Keratinocyte (primary cell): ENCODE measurements around the gene ECHDC3. TPM values are rescaled to one million over a fixed set of nuclear protein-coding genes. Genes with fewer than 3 reads are reported as not detected.

Experiments used
- DNase-seq: peaks from one replicate; pipeline ENCODE4 v3.0.0-alpha.2; 2011; ENCODE audit warnings: low read depth, missing footprints, low spot score
- FAIRE-seq: peaks from 2 replicates; lab custom pipeline; 2011; peaks lifted over from hg19 to GRCh38; lab: Jason Lieb, UNC
- H2AFZ ChIP-seq: 2 replicates; pipeline ENCODE4 v1.6.0; 2012; ENCODE audit warnings: low read length, control low read depth, inconsistent platforms; ENCODE audit not compliant: control insufficient read depth
- H3K27ac ChIP-seq: 2 replicates; pipeline ENCODE4 v1.5.1; 2011; ENCODE audit warnings: low read length; ENCODE audit not compliant: control insufficient read depth, insufficient read depth
- H3K27me3 ChIP-seq: 3 replicates; pipeline ENCODE4 v1.6.0; 2011; ENCODE audit warnings: low read length; ENCODE audit not compliant: control insufficient read depth, insufficient read depth; ENCODE audit errors: extremely low read depth
- H3K36me3 ChIP-seq, 2 experiments: 2 replicates in 1 of 2; 3 replicates in 1 of 2; pipeline ENCODE4 v1.5.1; 2011; ENCODE audit warnings: low read length in 2 of 2, mild to moderate bottlenecking in 1 of 2; ENCODE audit not compliant: control insufficient read depth in 2 of 2, insufficient read depth in 2 of 2; ENCODE audit errors: extremely low read depth in 1 of 2
- H3K4me1 ChIP-seq: 3 replicates; pipeline ENCODE4 v1.5.1; 2011; ENCODE audit warnings: low read length; ENCODE audit not compliant: control insufficient read depth, insufficient read depth; ENCODE audit errors: extremely low read depth
- H3K4me2 ChIP-seq: 3 replicates; pipeline ENCODE4 v1.6.0; 2011; ENCODE audit warnings: low read depth, low read length; ENCODE audit not compliant: control insufficient read depth, insufficient read depth; ENCODE audit errors: extremely low read depth
- H3K4me3 ChIP-seq, 3 experiments: fragments of 200-600 bp in 1 of 3; sonication (generic) in 1 of 3; 2 replicates in 2 of 3; 3 replicates in 1 of 3; pipeline ENCODE4 v1.5.1; 2011 to 2016; ENCODE audit warnings: low read length in 3 of 3, mild to moderate bottlenecking in 3 of 3, control low read depth in 2 of 3, inconsistent platforms in 1 of 3, low read depth in 1 of 3, mixed read lengths in 1 of 3, mixed run types in 1 of 3, moderate library complexity in 1 of 3; ENCODE audit not compliant: control insufficient read depth in 2 of 3, insufficient read depth in 2 of 3; ENCODE audit errors: extremely low read depth in 1 of 3
- H3K79me2 ChIP-seq: 2 replicates; pipeline ENCODE4 v1.6.0; 2012; ENCODE audit warnings: low read length; ENCODE audit not compliant: control insufficient read depth, insufficient read depth
- H3K9ac ChIP-seq: 3 replicates; pipeline ENCODE4 v1.6.0; 2011; ENCODE audit warnings: low read length; ENCODE audit not compliant: control insufficient read depth, insufficient read depth; ENCODE audit errors: extremely low read depth
- H3K9me1 ChIP-seq: 3 replicates; pipeline ENCODE4 v1.6.0; 2011; ENCODE audit warnings: low read length; ENCODE audit not compliant: control insufficient read depth, insufficient read depth; ENCODE audit errors: extremely low read depth
- H3K9me3 ChIP-seq: 2 replicates; pipeline ENCODE4 v1.5.1; 2012; ENCODE audit warnings: low read depth, low read length; ENCODE audit not compliant: control insufficient read depth
- H4K20me1 ChIP-seq: 3 replicates; pipeline ENCODE4 v1.6.0; 2011; ENCODE audit warnings: low read length; ENCODE audit not compliant: control insufficient read depth, insufficient read depth; ENCODE audit errors: extremely low read depth
- CTCF ChIP-seq, 3 experiments: IDR thresholded peaks in 1 of 3; conservative IDR thresholded peaks in 1 of 3; optimal IDR thresholded peaks in 1 of 3; 2 replicates in 2 of 3; 3 replicates in 1 of 3; pipeline versions ENCODE3 to v1.5.1; 2011; ENCODE audit warnings: low read length in 3 of 3, mild to moderate bottlenecking in 3 of 3, moderate library complexity in 2 of 3, control low read depth in 1 of 3, inconsistent platforms in 1 of 3; ENCODE audit not compliant: insufficient read depth in 2 of 3; ENCODE audit errors: extremely low read depth in 1 of 3
- EZH2 ChIP-seq: IDR thresholded peaks from one replicate; pipeline ENCODE4 v1.6.1; 2012; ENCODE audit warnings: inconsistent platforms, mild to moderate bottlenecking, low read length, moderate library complexity
- dilution Hi-C: fragments of 300-500 bp; cut with MboI; formaldehyde crosslinking; loops from one replicate; pipeline ENCODE4 v1.7.0; 2020; ENCODE audit warnings: low sequenced_read_pairs; ENCODE audit not compliant: extremely low pct_ligation_motif_present
- polyA plus RNA-seq, 5 experiments: library from polyadenylated mRNA; depleted of rRNA in 3 of 5; stranded (reverse) in 3 of 5; stranded (forward) in 1 of 5; unstranded in 1 of 5; fragments of >200 nt; gene quantifications; 1 replicate in 1 of 5; 2 replicates in 3 of 5; 3 replicates in 1 of 5; pipeline versions ENCODE4 v1.2.1 to v1.2.3, GENCODE V29; 2011 to 2012; ENCODE audit warnings: missing spikeins in 2 of 5, low read depth in 1 of 5, low replicate concordance in 1 of 5

The ECHDC3 gene
- polyA plus RNA-seq, 1 donor (not counting 4 experiments of a cell fraction or from before 2014, with no cell fraction given): 3.5 TPM

GRCh38 chr10:11789956-11790355 is 47.8 kb downstream of the ECHDC3 start:
- Histone ChIP-seq H3K79me2 (no peaks in the 10 kb centered on the region), H3K9me3 (no peaks in the 10 kb centered on the region), H3K9me1 (no peaks in the 10 kb centered on the region), H3K4me2 (no peak overlapping the region), H3K27ac (no peak overlapping the region), H3K4me1 (peaks cover 6% of the 10 kb centered on the region), H3K4me3 (no peak overlapping the region), H3K36me3 (no peaks in the 10 kb centered on the region), H3K9ac (no peak overlapping the region), H4K20me1 (no peaks in the 10 kb centered on the region), H3K27me3 (peaks cover 7% of the 10 kb centered on the region), H2AFZ (no peak overlapping the region)
- TF ChIP-seq CTCF (optimal IDR thresholded peaks at IDR 0.05 in 1 of 3, IDR thresholded peaks at IDR 0.05 in 1 of 3, conservative IDR thresholded peaks at IDR 0.05 in 1 of 3; ENCODE audit: extremely low read depth in 1 of 3, insufficient read depth in 2 of 3, low read length in 3 of 3) (no peak), EZH2 (no peak)
- FAIRE-seq: no peak
- dilution Hi-C loops: no loop called here
- DNase-seq: no peak

- Histone ChIP-seq H3K79me2 (no peaks in the 10 kb centered on the region), H2AFZ (no peak overlapping the region), H3K4me2 (peak overlapping the region; percentile 9), H3K36me3 (no peaks in the 10 kb centered on the region), H3K27ac (no peak overlapping the region), H3K4me3 (no peak overlapping the region), H3K9ac (no peak overlapping the region), H3K9me1 (no peaks in the 10 kb centered on the region), H3K4me1 (peaks cover 6% of the 10 kb centered on the region), H4K20me1 (no peaks in the 10 kb centered on the region), H3K9me3 (no peaks in the 10 kb centered on the region), H3K27me3 (peaks cover 4% of the 10 kb centered on the region)
- FAIRE-seq (no peak), DNase-seq (no peak)
- dilution Hi-C loops: no loop called here
- TF ChIP-seq EZH2: no peak
- TF ChIP-seq CTCF (optimal IDR thresholded peaks at IDR 0.05 in 1 of 3, IDR thresholded peaks at IDR 0.05 in 1 of 3, conservative IDR thresholded peaks at IDR 0.05 in 1 of 3; ENCODE audit: extremely low read depth in 1 of 3, insufficient read depth in 2 of 3, low read length in 3 of 3): no peak
Measured at GRCh38 chr10:11793762-11794479, 51.7 kb downstream of the ECHDC3 start.
